SH-SY5Y (cell line): ENCODE measurements around the gene EHBP1.

Experiments used
- GATA2 ChIP-seq: IDR thresholded peaks from 2 replicates; pipeline ENCODE4 v1.6.1; 2011; ENCODE audit warnings: mild to moderate bottlenecking, low read depth, low read length
- GATA3 ChIP-seq: IDR thresholded peaks from 2 replicates; pipeline ENCODE4 v1.6.1; 2011; ENCODE audit warnings: low read depth, mild to moderate bottlenecking, low read length, moderate library complexity

DNA sequence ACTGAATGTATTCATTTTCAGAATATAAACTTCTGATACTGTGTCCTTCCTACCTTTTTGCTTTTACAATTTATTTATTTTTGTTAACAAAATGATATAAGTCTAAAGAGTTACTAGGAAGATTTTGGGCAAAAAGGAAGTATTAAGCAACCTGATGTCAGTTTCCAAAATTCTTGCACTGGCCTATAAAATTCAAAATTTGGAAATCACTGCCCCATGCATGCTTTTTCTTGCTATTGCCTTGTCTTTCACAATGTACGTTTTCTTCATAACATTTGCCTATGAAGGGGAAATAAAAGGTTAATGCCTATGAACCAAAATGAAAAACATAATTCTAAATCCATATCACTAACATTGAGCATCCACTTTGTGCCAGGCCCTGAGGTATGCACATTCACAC is 40.1 kb upstream of the EHBP1 start:
- TF ChIP-seq GATA2 (no peak), GATA3 (no peak)
